Activated CD8-positive, alpha-beta memory T cell treated with anti-CD3 and anti-CD28 coated beads, Interleukin-2, amount 50 U/mL, for 1 hour (primary cell): Measurements from ENCODE around the gene TSPYL1.

Experiments used
- DNase-seq: peaks from one replicate; pipeline ENCODE4 v3.0.0-alpha.2; 2020; ENCODE audit errors: extremely low read depth

Gene TSPYL1

GRCh38 chr6:116258520-116258919 is 21.2 kb downstream of the TSPYL1 start:
- no peak for DNase-seq

DNA sequence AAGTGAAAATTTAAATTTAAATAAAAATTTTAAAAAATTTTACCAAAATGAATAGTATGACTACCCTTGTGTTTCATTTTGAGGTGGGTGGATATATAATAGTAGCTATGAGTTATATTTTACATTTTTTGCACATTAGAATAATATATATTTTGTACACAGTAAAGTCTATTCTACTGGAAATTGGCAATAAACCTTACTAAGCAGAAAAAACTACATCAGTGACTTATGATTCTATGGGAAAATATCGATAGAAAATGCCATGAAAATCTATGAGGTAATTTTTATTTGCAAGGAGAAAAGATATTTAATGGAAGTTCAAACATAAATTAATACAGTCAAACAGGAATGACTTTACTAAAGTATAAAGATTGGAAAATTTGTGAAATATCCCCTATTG is 23.0 kb downstream of the TSPYL1 start:
- no peak for DNase-seq

GRCh38 chr6:116255246-116255800 is 24.4 kb downstream of the TSPYL1 start:
- DNase-seq = no peak

GRCh38 chr6:116254297-116255056 is 25.3 kb downstream of the TSPYL1 start:
- no peak for DNase-seq

DNA sequence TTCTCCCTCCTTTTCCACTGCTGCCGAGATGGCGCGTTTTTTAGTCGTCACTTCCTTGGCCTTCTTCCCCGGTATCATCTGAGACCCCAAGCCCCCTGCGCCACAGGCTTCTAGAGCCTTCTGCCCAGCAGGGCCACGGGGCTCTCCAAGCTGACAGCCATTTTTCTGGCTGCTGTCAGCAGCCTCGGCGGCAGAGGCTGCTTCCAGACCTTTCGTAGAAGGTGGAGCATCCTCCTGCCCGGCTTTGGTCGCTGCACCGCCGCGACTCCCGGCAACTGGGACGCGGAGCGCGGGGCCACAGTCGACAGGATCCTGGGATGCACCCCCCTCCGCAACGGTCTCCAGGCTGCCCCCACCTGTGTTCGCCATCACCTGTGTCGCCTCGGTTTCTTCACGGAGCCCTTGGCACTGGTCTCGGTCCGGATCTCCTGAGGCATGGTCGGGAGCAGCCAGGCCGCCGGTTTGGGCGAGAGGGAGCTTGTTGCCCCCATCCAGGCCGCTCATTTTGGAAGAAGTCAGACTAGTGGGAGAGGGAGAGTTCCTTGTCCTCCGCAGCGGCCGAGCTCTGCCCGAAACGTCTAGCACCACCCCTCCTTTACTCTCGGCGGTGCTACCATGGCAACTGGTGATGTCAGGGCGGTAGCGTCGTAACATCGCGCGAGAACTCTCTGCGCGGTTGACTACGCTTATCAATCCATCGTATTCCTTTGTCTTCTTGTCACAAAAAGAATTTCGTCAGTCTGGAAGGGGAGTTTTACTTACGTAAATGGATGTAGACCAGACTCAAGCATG is 26.0 kb downstream of the TSPYL1 start, which contains the start of gene TSPYL4:
Gene TSPYL4, minus strand, starts transcription at position 571 of the 792 bp plus-strand sequence. Its CDS starts 67 bp downstream, at position 504.
- peak; percentile 84 for DNase-seq

DNA sequence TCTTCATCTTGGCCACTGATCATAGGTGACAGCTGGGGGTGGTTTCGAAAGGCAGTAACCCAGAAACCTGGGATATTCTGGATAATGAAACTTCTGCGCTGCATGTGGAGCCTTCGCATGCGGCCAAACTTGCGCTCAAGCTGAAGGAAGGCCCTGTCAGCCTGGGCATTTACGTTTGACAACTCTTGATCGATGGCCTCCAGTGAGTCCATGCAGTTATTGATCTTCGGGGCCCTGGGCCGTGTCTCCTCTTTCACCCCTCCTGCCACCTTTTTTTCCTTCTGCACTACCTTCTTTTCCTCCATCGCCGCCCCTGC is 26.6 kb downstream of the TSPYL1 start:
- DNase-seq = no peak

GRCh38 chr6:116251568-116252384 is 28.0 kb downstream of the TSPYL1 start:
- no peak for DNase-seq

GRCh38 chr6:116248577-116248976 is 31.2 kb downstream of the TSPYL1 start:
- DNase-seq = no peak

GRCh38 chr6:116247285-116247684 is 32.4 kb downstream of the TSPYL1 start:
- DNase-seq = no peak

DNA sequence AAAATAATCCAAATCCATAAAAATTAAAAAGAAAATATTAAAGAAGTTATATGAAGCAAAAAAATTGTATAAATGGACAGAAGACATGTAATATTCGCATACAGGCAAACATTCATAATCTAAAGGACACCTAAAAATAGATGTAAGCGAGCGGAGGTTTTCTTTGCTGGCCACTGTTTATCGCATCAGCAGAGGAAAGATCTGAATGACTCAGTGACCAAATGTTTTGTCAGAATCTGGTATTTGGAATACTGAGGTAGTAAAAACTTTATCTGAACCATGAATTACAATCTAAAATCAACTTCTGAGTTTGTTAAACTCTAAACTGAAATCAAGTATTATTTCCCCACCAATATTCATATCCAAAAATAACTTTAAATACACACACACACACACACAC is 33.6 kb downstream of the TSPYL1 start:
- no peak for DNase-seq

DNA sequence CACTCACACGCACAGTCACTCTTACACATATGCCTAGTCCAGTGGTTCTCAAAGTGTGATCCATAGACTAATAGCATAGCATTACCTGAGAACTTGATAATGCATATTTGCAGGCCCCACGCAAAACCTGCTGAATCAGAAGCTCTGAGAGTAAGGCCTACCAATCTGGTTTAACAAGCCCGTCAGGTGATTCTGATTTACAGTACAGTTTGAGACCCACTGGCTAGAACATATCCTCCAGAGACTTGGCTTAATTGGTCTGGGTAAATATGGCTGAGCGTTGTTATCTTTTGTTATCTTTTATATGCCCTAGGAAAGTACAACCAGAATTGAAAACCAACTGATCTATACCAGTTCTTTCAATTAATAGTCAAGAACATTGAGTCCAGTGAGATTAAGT is 35.4 kb downstream of the TSPYL1 start:
- DNase-seq = no peak

- DNase-seq = no peak
Observed at GRCh38 chr6:116239856-116240255, 39.9 kb downstream of the TSPYL1 start.

- no peak for DNase-seq
Observed at GRCh38 chr6:116239256-116239655, 40.5 kb downstream of the TSPYL1 start.

DNA sequence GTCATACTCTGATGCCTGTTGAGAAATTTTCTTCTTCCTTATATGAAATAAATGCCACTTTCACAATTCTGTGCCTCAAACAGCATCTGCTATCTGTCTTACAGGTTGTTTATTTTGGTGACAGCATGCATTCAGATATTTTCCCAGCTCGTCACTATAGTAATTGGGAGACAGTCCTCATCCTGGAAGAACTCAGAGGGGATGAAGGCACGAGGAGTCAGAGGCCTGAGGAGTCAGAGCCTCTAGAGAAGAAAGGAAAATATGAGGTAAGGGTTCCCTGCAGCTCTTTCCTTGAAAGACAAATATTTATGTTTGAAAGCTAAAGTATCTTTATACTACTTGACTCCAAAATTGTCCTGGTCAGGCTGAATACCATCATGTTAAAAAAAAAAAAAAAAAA is 41.6 kb downstream of the TSPYL1 start:
- no peak for DNase-seq

DNA sequence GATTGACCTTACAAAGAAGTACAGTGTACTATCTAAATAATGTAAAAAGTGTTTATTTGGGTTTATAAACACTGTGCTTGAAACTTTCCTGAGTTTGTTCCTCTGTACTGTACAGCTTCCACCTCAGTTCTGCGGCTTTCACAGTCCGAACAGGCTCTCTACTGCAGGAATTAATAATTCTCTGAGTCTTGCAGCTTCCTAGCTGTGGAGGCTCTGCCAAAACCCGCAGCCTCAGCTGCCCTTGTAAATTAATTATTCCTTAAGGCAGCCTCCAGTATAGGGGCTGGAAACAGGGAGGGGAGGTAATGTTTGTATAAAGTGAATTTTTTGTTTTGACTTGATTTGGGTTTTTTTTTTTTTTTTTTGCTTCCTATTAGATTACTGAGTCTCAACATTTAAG is 45.0 kb downstream of the TSPYL1 start:
- no peak for DNase-seq

GRCh38 chr6:116229287-116229913 is 50.3 kb downstream of the TSPYL1 start:
- no peak for DNase-seq
